Activated naive CD8-positive, alpha-beta T cell (primary cell): ENCODE results near the gene MAGI3.
"Not testable (repeated sequence)": the region's sequence is repeated elsewhere in the genome, so short reads cannot be mapped to it uniquely, and the experiment has no call there.

Experiments used
- H3K27ac Mint-ChIP-seq: one replicate; pipeline ENCODE4 v1.8.0; 2021; ENCODE audit warnings: mixed read lengths
- H3K27me3 Mint-ChIP-seq: one replicate; pipeline ENCODE4 v1.8.0; 2021; ENCODE audit warnings: mixed read lengths
- H3K36me3 Mint-ChIP-seq: one replicate; pipeline ENCODE4 v1.8.0; 2021; ENCODE audit warnings: mixed read lengths
- H3K4me1 Mint-ChIP-seq: one replicate; pipeline ENCODE4 v1.8.0; 2021; ENCODE audit warnings: low read depth, mixed read lengths
- H3K4me3 Mint-ChIP-seq: one replicate; pipeline ENCODE4 v1.8.0; 2021; ENCODE audit warnings: mild to moderate bottlenecking, mixed read lengths
- H3K9me3 Mint-ChIP-seq: one replicate; pipeline ENCODE4 v1.8.0; 2021; ENCODE audit warnings: low read depth, mixed read lengths

Gene MAGI3

GRCh38 chr1:113541106-113541505 is 150.8 kb downstream of the MAGI3 start:
- Mint-ChIP-seq H3K4me1 (no peaks in the 10 kb centered on the region), H3K9me3 (no peaks in the 10 kb centered on the region), H3K4me3 (no peak overlapping the region), H3K27me3 (no peaks in the 10 kb centered on the region), H3K36me3 (no peaks in the 10 kb centered on the region), H3K27ac (no peak overlapping the region)

- Mint-ChIP-seq H3K4me1 (no peaks in the 10 kb centered on the region), H3K36me3 (no peaks in the 10 kb centered on the region), H3K27me3 (no peaks in the 10 kb centered on the region), H3K9me3 (no peaks in the 10 kb centered on the region), H3K27ac (no peak overlapping the region), H3K4me3 (no peak overlapping the region)
Measured at GRCh38 chr1:113542221-113542701, 151.9 kb downstream of the MAGI3 start.

GRCh38 chr1:113543110-113543509 is 152.8 kb downstream of the MAGI3 start:
- H3K4me1 Mint-ChIP-seq = no peaks in the 10 kb centered on the region
- no peak overlapping the region for H3K4me3 Mint-ChIP-seq
- H3K9me3 Mint-ChIP-seq = no peaks in the 10 kb centered on the region
- H3K27ac Mint-ChIP-seq = no peak overlapping the region
- H3K36me3 Mint-ChIP-seq = no peaks in the 10 kb centered on the region
- H3K27me3 Mint-ChIP-seq = no peaks in the 10 kb centered on the region

GRCh38 chr1:113545210-113545609 is 154.9 kb downstream of the MAGI3 start:
- Mint-ChIP-seq H3K27me3 (no peaks in the 10 kb centered on the region), H3K4me3 (no peak overlapping the region), H3K36me3 (peaks cover 5% of the 10 kb centered on the region), H3K27ac (no peak overlapping the region), H3K9me3 (no peaks in the 10 kb centered on the region), H3K4me1 (no peaks in the 10 kb centered on the region)

- Mint-ChIP-seq H3K4me1 (no peaks in the 10 kb centered on the region), H3K4me3 (no peak overlapping the region), H3K27ac (no peak overlapping the region), H3K36me3 (peaks cover 5% of the 10 kb centered on the region), H3K9me3 (no peaks in the 10 kb centered on the region), H3K27me3 (no peaks in the 10 kb centered on the region)
Measured at GRCh38 chr1:113545626-113546025, 155.3 kb downstream of the MAGI3 start.

- Mint-ChIP-seq H3K9me3 (no peaks in the 10 kb centered on the region), H3K36me3 (peaks cover 21% of the 10 kb centered on the region), H3K27ac (no peak overlapping the region), H3K4me1 (no peaks in the 10 kb centered on the region), H3K4me3 (no peak overlapping the region), H3K27me3 (peaks cover 3% of the 10 kb centered on the region)
Measured at GRCh38 chr1:113551728-113552127, 161.4 kb downstream of the MAGI3 start.

DNA sequence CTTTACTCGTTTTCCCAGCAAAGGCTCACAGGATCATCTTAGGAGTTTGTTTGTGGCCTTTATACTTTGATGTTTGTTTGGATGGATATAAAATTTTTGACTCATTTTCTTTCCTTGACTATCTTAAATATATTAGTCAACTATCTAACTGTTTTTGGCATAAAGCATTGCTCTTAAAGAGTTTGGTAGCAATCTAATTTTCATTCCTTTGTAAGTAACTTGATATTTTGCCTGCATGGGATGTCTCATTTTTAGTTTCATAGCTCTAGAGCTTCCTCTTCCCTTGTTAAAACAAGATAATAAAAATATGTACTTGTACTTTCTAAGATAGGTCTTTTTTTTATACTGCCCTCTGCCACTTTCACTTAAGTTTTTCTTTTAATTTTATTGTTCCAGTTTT is 161.9 kb downstream of the MAGI3 start:
- Mint-ChIP-seq H3K36me3 (peaks cover 21% of the 10 kb centered on the region), H3K4me1 (no peaks in the 10 kb centered on the region), H3K4me3 (no peak overlapping the region), H3K27ac (no peak overlapping the region), H3K27me3 (peaks cover 3% of the 10 kb centered on the region), H3K9me3 (no peaks in the 10 kb centered on the region)

GRCh38 chr1:113557187-113557586 is 166.9 kb downstream of the MAGI3 start:
- H3K9me3 Mint-ChIP-seq = peaks cover 26% of the 10 kb centered on the region
- peaks cover 20% of the 10 kb centered on the region for H3K36me3 Mint-ChIP-seq
- peaks cover 1% of the 10 kb centered on the region for H3K27me3 Mint-ChIP-seq
- no peak overlapping the region for H3K4me3 Mint-ChIP-seq
- H3K4me1 Mint-ChIP-seq = no peaks in the 10 kb centered on the region
- H3K27ac Mint-ChIP-seq = no peak overlapping the region

GRCh38 chr1:113565621-113566020 is 175.3 kb downstream of the MAGI3 start:
- H3K36me3 Mint-ChIP-seq = peaks cover 10% of the 10 kb centered on the region
- H3K9me3 Mint-ChIP-seq = peaks cover 29% of the 10 kb centered on the region
- no peaks in the 10 kb centered on the region for H3K27me3 Mint-ChIP-seq
- H3K4me3 Mint-ChIP-seq = no peak overlapping the region
- H3K27ac Mint-ChIP-seq = no peak overlapping the region
- H3K4me1 Mint-ChIP-seq = no peaks in the 10 kb centered on the region

- no peak overlapping the region for H3K27ac Mint-ChIP-seq
- H3K4me1 Mint-ChIP-seq = no peaks in the 10 kb centered on the region
- H3K4me3 Mint-ChIP-seq = no peak overlapping the region
Measured at GRCh38 chr1:113567427-113567826, 177.1 kb downstream of the MAGI3 start.

GRCh38 chr1:113575744-113576260 is 185.5 kb downstream of the MAGI3 start:
- H3K36me3 Mint-ChIP-seq = peaks cover 12% of the 10 kb centered on the region
- H3K9me3 Mint-ChIP-seq = peaks cover 10% of the 10 kb centered on the region
- H3K27ac Mint-ChIP-seq, H3K27me3 Mint-ChIP-seq, H3K4me3 Mint-ChIP-seq, H3K4me1 Mint-ChIP-seq: not testable (repeated sequence)

More at GRCh38 chr1:113567427-113567826, 177.1 kb downstream of the MAGI3 start:
- H3K36me3 Mint-ChIP-seq = peaks cover 12% of the 10 kb centered on the region
- no peaks in the 10 kb centered on the region for H3K27me3 Mint-ChIP-seq
- peaks cover 22% of the 10 kb centered on the region for H3K9me3 Mint-ChIP-seq

- Mint-ChIP-seq H3K4me3 (no peak overlapping the region), H3K27me3 (peaks cover 4% of the 10 kb centered on the region), H3K27ac (no peak overlapping the region), H3K36me3 (peaks cover 13% of the 10 kb centered on the region), H3K9me3 (peaks cover 10% of the 10 kb centered on the region), H3K4me1 (no peaks in the 10 kb centered on the region)
Measured at GRCh38 chr1:113576271-113576670, 186.0 kb downstream of the MAGI3 start.

DNA sequence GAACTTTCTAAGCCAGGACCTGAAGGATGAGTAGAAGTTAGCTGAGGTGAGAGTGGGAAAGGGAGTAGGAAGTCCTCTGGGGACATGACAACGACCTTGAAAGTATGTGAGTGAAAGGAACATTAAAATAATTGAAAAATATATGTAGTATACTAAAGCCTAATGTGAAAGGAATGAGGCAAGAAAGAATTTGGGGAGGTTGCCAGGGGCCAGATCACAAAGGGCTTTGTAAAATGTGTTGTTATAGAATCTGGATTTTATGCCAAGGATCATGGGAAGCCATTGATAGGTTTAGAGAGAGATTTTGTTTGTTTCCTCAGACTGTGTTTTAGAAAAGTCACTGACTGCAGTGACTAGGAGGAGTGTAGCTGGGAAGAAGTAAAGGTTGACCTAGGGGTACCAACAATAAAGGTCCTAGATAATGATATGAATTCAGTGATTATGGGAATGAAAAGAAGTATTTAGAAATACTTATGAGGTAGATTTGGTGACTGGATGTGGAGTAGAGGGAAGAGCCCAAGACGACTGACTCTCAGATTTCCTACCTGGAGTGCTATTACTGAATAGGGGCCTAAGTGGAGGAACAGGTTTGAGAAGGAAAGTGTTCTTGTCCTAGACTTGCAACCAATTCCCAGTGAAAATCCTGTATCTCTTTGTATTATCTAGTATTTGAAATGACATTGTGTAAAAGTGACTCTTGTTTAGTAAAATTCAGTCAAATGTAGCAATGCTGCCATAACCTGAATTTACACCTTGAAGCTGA is 189.1 kb downstream of the MAGI3 start:
- Mint-ChIP-seq H3K4me1 (no peaks in the 10 kb centered on the region), H3K36me3 (peaks cover 7% of the 10 kb centered on the region), H3K9me3 (no peaks in the 10 kb centered on the region), H3K27me3 (no peaks in the 10 kb centered on the region), H3K4me3 (no peak overlapping the region), H3K27ac (no peak overlapping the region)

- peaks cover 7% of the 10 kb centered on the region for H3K36me3 Mint-ChIP-seq
- H3K27ac Mint-ChIP-seq = no peak overlapping the region
- H3K4me3 Mint-ChIP-seq = no peak overlapping the region
Measured at GRCh38 chr1:113581323-113581722, 191.0 kb downstream of the MAGI3 start.

DNA sequence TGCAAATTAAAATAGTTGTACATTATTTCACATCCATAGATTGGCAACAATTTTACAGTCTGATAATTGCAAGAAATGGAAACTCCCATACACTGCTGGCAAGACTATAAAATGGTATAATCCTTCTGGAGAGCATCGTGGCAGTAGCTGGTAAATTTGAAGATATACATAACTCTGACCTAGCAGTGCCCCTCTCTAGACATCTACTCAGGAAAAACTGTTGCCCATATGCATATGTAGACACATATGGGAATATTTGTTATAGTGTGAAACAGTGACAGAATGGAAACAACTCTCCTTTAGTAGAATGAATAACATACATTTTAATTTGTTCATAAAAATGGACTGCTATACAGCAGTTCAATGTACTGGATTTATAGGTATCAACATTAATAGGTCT is 191.8 kb downstream of the MAGI3 start:
- no peaks in the 10 kb centered on the region for H3K4me1 Mint-ChIP-seq
- H3K9me3 Mint-ChIP-seq = no peaks in the 10 kb centered on the region
- H3K27me3 Mint-ChIP-seq = no peaks in the 10 kb centered on the region
- peaks cover 6% of the 10 kb centered on the region for H3K36me3 Mint-ChIP-seq
- no peak overlapping the region for H3K27ac Mint-ChIP-seq
- no peak overlapping the region for H3K4me3 Mint-ChIP-seq

More at GRCh38 chr1:113581323-113581722, 191.0 kb downstream of the MAGI3 start:
- H3K9me3 Mint-ChIP-seq = no peaks in the 10 kb centered on the region
- H3K27me3 Mint-ChIP-seq = no peaks in the 10 kb centered on the region
- H3K4me1 Mint-ChIP-seq = no peaks in the 10 kb centered on the region

- no peak overlapping the region for H3K27ac Mint-ChIP-seq
- no peaks in the 10 kb centered on the region for H3K27me3 Mint-ChIP-seq
- H3K9me3 Mint-ChIP-seq = no peaks in the 10 kb centered on the region
- H3K4me3 Mint-ChIP-seq = no peak overlapping the region
- no peaks in the 10 kb centered on the region for H3K36me3 Mint-ChIP-seq
- H3K4me1 Mint-ChIP-seq = no peaks in the 10 kb centered on the region
Measured at GRCh38 chr1:113587475-113587874, 197.2 kb downstream of the MAGI3 start.
